SKM-1 treated with dmso at 0.1 percent for 144 hours (cell line): ENCODE results near the gene ZNF747.
"Not testable (repeated sequence)": the region's sequence is repeated elsewhere in the genome, so short reads cannot be mapped to it uniquely, and the experiment has no call there.

Source experiments
- DNase-seq: peaks from one replicate; lab custom pipeline; 2025; ENCODE audit not compliant: unreplicated experiment; lab: John Stamatoyannopoulos, UW

The ZNF747 gene

GRCh38 chr16:30535106-30535776 is 583 bp upstream of the ZNF747 start:
- DNase-seq: peak; percentile 47

GRCh38 chr16:30533748-30534367 is 800 bp downstream of the ZNF747 start:
- no peak for DNase-seq

- no peak for DNase-seq
These were observed 1.5 kb downstream of the ZNF747 start for GRCh38 chr16:30533146-30533522.

- no peak for DNase-seq
These were observed 2.1 kb downstream of the ZNF747 start for GRCh38 chr16:30532285-30533145.

- DNase-seq: no peak
These were observed 4.3 kb downstream of the ZNF747 start for GRCh38 chr16:30530163-30531037.

GRCh38 chr16:30528799-30529457 is 5.7 kb downstream of the ZNF747 start:
- DNase-seq: no peak

- DNase-seq: peak; percentile 85
These were observed 7.0 kb downstream of the ZNF747 start for GRCh38 chr16:30527635-30528178.

- DNase-seq: peak; percentile 98
These were observed 7.6 kb downstream of the ZNF747 start for GRCh38 chr16:30526823-30527634.

- DNase-seq: peak; percentile 39
These were observed 8.4 kb downstream of the ZNF747 start, which contains the start of gene ZNF768 for GRCh38 chr16:30526137-30526822. TSS of gene ZNF768 (minus strand) at chr16:30526566. CDS start at chr16:30526413, 153 bp downstream.

- DNase-seq: no peak
These were observed 8.9 kb downstream of the ZNF747 start for GRCh38 chr16:30525844-30526136.

- DNase-seq: no peak
These were observed 9.8 kb downstream of the ZNF747 start for GRCh38 chr16:30524575-30525568.

- no peak for DNase-seq
These were observed 10.7 kb downstream of the ZNF747 start for GRCh38 chr16:30523768-30524574.

GRCh38 chr16:30522702-30523463 is 11.8 kb downstream of the ZNF747 start:
- DNase-seq: not testable (repeated sequence)

GRCh38 chr16:30521873-30522641 is 12.6 kb downstream of the ZNF747 start:
- no peak for DNase-seq

- no peak for DNase-seq
These were observed 13.2 kb downstream of the ZNF747 start for GRCh38 chr16:30521476-30521872.
